Amygdala (tissue), 56 donors: ENCODE data around the gene NDUFA8.

Experiments used
- DNase-seq, 56 donors: peaks; one replicate each; lab custom pipeline; 2025; lab: John Stamatoyannopoulos, UW

NDUFA8 gene

DNA sequence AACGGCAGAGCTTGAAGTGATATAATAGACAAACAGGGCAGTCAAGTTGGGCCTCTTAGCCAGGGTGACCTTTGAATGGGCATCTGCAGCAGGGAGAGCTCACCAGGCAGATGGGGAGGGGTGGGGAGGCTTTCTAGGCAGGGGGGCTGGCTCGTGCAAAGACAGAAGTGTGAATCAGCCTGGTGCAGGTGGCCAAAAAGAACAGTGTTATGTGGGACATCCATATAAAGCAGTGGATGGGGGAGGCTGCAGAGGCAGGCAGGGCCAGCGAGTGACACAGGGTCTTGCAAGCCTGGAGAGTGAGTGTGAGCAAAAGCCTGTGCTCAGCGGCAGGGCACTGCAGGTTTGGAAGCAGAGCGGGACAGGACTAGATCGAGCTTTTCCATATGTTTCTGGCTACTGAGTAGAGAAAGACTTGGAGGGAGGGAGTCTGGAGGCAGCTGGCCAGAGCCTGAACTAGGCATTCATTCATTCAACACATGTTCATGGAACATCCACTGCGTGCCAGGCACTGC, 52.2 kb downstream of the NDUFA8 start:
- DNase-seq, result peak in 5 of 56 donors; percentile 25 to 50 (median 30)

DNA sequence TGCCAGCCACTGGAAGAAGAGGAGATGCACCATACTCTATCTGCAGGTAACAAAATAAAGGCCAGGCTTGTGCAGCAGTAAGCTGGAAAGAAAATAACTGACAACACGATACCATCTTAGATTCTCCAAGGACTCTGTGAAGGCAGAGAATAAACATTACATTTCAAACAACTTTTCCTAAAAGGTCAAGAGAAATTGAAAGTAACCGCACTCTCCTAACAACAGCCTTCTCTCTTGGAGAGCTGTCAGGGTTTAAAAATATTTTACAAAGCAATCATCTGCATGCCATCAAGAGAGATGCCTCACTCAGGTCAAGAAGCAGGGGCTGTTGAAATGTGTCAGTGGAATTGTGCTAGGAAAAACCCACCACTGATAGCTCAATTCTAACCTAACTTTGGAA, 53.0 kb downstream of the NDUFA8 start:
- DNase-seq, result no peak

DNA sequence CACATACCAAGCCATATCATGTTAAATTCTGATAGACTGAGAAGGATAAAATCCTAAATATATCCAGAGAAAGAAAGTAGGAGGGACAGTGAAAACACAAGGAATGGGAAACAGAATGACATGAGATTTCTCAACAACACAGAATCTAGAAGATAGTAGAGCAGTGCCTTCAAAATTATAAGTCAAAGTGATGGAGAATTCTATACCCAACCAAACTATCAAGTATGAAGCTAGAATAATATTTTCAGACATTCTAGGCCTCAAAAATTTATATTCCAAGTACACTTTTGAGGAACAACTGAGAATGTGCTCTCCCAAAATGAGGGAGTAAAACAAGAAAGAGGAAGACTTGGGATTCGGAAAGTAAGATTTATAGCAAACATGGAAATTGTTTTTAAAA, 55.6 kb downstream of the NDUFA8 start:
- DNase-seq, result no peak

DNA sequence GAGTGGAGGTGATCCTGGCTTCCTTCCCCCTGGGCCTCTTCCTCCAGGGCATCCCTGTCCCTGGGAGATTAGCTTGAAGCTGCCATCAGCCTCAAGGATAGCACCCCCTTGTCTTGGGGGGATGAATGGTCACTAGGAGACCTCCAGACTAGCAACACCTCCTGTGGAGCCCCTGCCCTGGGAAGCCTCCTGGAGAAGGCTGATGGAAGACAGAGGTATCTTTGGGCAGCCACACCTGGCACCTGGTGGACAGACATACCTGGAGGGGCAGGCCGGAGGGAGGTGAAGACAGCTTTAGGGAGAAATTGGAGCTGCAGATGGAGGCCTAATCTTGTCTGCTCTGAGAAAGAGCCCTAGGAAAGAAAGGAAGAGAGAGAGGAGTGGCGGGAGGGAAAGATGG, 57.4 kb downstream of the NDUFA8 start:
- no peak for DNase-seq

DNA sequence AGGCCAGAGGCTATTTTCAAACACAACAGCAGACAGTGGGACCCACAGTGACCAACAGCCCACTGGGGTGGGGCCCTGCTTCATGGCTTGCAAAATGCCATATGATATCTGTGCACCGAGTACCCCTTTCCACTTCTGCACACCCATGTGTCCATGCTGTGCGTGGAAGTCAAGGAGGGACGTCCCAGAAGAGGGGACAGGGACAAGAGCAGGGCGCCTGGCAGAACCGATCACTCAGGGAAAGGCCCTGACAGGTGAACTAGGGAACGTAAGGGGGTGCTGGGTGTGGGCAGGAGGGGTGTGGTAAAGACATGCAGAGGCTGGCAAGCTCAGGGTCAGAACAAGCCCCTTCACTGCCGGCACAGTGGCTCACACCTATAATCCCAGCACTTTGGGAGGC, 58.8 kb downstream of the NDUFA8 start:
- DNase-seq, result no peak

DNA sequence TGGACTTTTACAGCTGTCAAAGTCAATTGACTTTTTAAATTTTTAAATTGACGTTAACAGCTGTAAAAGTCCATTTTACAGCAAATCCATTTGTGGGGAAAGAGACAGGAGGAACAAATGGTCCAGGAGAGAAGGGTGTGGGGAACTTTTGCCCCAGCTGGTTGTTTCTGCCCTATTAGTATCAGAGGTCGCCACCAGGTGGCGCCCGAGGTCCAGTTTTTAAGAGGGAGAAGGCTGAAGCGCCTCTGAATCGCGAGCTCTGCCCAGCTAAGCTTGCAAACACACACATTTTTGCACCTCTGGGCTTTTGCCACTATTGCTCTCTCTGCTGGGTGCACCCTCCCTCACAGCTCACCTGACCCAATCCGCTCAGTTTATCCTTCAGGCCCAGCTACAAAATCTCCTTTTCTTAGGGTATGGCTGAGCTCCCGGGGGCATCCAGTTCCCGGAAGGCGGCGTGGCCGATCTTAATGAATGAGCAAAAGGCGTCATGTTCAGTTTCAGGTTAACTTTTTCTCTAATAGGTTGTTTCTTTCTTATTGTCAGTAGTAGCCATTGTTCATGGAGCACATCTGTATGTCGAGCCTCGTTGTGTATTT, 60.2 kb downstream of the NDUFA8 start:
- DNase-seq, result peak in 53 of 56 donors; percentile 20 to 89 (median 62)

DNA sequence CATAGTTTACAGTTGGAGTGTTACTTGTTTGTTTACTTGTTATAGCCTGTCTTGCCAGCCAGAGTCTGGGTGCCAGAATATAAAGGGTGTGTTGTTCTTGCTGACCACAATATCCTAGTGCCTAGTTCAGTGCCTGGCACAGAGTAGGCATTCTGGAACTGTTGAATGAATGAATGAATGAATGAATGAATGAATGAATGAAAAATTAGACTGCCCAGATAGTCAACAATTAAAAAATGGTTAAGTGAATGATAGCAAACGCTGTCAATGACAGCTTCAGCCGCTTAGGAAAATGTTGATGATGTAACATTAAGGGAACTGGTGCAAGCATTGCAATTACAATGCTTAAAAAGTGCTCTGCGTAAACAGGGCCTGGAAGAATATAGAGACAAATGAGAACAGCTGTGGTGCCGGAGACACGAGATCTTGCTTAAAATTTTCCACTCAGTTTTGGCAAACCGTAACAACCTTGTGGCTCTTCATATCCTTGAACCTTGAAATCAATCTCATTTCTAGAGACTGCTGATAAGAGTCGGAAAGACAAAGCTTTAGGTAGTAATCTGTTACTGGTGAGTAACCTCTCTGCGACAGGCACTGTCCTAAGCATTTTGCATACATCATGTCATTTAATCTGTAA, 61.8 kb downstream of the NDUFA8 start:
- DNase-seq, result no peak

DNA sequence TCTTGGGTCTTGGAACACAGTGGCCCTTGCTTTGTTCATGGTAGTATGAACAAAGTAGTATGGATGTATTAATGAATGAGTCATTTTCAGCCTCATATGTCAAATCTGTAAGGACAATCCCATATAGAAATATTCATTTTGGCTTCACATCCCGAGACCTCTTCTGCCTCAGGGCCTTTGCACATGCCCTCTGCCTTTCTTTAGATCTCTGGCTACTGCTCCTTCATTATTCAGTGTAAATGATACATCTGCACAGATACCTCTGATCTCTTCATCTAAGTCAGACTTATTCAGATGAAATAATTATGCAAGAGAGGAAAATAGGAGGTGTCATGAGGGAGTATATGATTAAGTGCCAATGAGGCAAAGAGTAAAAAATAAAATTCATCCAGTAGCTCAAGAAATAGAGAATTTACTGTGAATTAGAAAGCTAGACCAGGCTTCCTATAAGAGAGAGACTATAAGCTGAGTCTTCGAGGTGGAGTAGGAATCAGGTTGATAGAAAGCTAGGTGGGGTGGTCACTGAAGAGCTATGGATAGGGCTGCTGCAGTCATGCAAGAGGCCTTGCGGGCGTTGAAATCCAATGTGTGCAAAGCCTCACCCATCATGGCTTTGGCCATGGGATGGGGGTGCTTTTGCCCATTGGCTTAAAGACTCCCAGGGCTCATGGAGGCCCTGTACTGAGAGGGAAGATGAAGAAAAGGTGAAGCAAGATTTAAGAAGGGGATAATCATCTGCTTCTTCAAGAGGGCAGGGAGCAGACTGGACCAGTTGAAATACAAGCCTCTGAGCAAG, 62.8 kb downstream of the NDUFA8 start:
- no peak for DNase-seq

DNA sequence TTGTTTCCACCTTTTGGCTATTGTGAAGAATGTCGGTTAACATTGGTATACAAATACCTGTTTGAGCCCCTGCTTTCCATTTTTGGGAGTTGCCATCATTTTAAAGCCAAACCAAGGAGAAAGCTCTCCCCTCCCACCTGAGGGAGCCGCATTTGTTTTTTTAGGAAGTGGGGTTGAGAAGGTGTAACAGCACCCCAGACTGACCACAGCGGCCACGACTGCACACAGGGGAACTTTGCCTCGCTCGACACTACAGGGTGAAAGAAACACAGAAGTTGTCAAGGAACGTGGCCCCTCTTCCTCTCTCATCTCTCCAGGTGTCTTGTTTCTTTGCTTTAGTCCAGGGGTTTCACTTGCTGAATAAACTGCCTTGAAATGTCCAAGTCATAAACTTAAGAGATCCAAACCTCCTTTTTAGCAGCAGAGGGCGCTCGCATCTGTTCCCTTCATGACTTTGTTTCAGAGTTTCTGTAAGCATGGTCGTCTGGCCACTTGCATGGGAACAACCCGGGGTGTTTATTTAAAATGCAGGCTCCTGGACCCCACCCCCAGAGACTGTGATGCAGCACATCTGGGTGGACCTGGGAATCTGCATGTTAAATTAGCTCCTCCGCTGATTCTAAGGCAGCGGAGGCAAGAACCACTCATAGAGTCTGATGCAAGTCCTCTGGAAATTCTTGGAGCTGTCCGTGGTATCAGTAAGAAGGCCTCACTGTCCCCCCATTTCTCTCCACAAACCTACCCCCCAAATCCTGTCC, 64.4 kb downstream of the NDUFA8 start:
- DNase-seq, result peak in 17 of 56 donors; percentile 9 to 76 (median 23)
